H9 (cell line): ENCODE results near the gene SHBG. TPM values are rescaled to one million over a fixed set of nuclear protein-coding genes. Genes with fewer than 3 reads are reported as not detected.

Experiments
- DNase-seq: peaks from one replicate; pipeline ENCODE4 v3.0.0-alpha.2; 2017
- H2AFZ ChIP-seq: one replicate; pipeline ENCODE4 v1.6.1; 2013; ENCODE audit warnings: mild to moderate bottlenecking, low read length, control low read depth, moderate library complexity
- H2AK5ac ChIP-seq: 2 replicates; pipeline ENCODE4 v1.6.1; 2013; ENCODE audit warnings: low read length, control low read depth, mixed read lengths; ENCODE audit not compliant: insufficient read length
- H2BK120ac ChIP-seq: one replicate; pipeline ENCODE4 v1.6.1; 2013; ENCODE audit warnings: low read depth, mild to moderate bottlenecking, low read length, control low read depth, inconsistent platforms; ENCODE audit not compliant: poor library complexity, severe bottlenecking
- H2BK12ac ChIP-seq: 2 replicates; pipeline ENCODE4 v1.6.1; 2013; ENCODE audit warnings: low read length, control low read depth, mixed read lengths, low read depth; ENCODE audit not compliant: insufficient read length
- H2BK15ac ChIP-seq: 2 replicates; pipeline ENCODE4 v1.6.1; 2013; ENCODE audit warnings: low read depth, low read length, control low read depth
- H2BK20ac ChIP-seq: one replicate; pipeline ENCODE4 v1.6.1; 2013; ENCODE audit warnings: low read depth, mild to moderate bottlenecking, low read length, control low read depth, inconsistent platforms; ENCODE audit not compliant: poor library complexity, severe bottlenecking
- H2BK5ac ChIP-seq: 2 replicates; pipeline ENCODE4 v1.6.1; 2013; ENCODE audit warnings: low read length, control low read depth, mixed read lengths; ENCODE audit not compliant: insufficient read length
- H3K14ac ChIP-seq: 2 replicates; pipeline ENCODE4 v1.6.1; 2013; ENCODE audit warnings: low read length, control low read depth; ENCODE audit not compliant: insufficient read depth
- H3K18ac ChIP-seq: 2 replicates; pipeline ENCODE4 v1.6.1; 2013; ENCODE audit warnings: low read depth, mild to moderate bottlenecking, mixed read lengths, low read length, control low read depth; ENCODE audit not compliant: insufficient read length
- H3K23ac ChIP-seq: 2 replicates; pipeline ENCODE4 v1.6.1; 2013; ENCODE audit warnings: low read length, control low read depth, mixed read lengths, low read depth; ENCODE audit not compliant: insufficient read length
- H3K23me2 ChIP-seq: 2 replicates; pipeline ENCODE4 v1.6.1; 2013; ENCODE audit warnings: low read depth, mild to moderate bottlenecking, mixed read lengths, low read length, control low read depth; ENCODE audit not compliant: insufficient read length, poor library complexity, severe bottlenecking
- H3K27ac ChIP-seq: 2 replicates; pipeline ENCODE4 v1.5.1; 2013; ENCODE audit warnings: low read length, control low read depth, mixed read lengths, low read depth; ENCODE audit not compliant: insufficient read length
- H3K27me3 ChIP-seq: 2 replicates; pipeline ENCODE4 v1.6.1; 2013; ENCODE audit warnings: low read length, control low read depth, inconsistent platforms; ENCODE audit not compliant: insufficient read depth
- H3K4ac ChIP-seq: 2 replicates; pipeline ENCODE4 v1.6.1; 2013; ENCODE audit warnings: low read depth, mild to moderate bottlenecking, control low read depth, inconsistent platforms, low read length, moderate library complexity
- H3K4me1 ChIP-seq: 2 replicates; pipeline ENCODE4 v1.6.1; 2013; ENCODE audit warnings: low read length, control low read depth, inconsistent platforms; ENCODE audit not compliant: insufficient read depth
- H3K4me2 ChIP-seq: 2 replicates; pipeline ENCODE4 v1.6.1; 2013; ENCODE audit warnings: low read length, control low read depth, mixed read lengths; ENCODE audit not compliant: insufficient read length, insufficient read depth
- H3K56ac ChIP-seq: 2 replicates; pipeline ENCODE4 v1.6.1; 2013; ENCODE audit warnings: low read depth, mild to moderate bottlenecking, mixed read lengths, low read length, control low read depth; ENCODE audit not compliant: insufficient read length
- H3K79me1 ChIP-seq: 2 replicates; pipeline ENCODE4 v1.6.1; 2013; ENCODE audit warnings: low read depth, mild to moderate bottlenecking, moderate library complexity, low read length, control low read depth, inconsistent platforms; ENCODE audit not compliant: insufficient read depth, poor library complexity, severe bottlenecking
- H3K79me2 ChIP-seq: 2 replicates; pipeline ENCODE4 v1.6.1; 2013; ENCODE audit warnings: low read length, control low read depth, inconsistent platforms; ENCODE audit not compliant: insufficient read depth
- H3K9ac ChIP-seq: 2 replicates; pipeline ENCODE4 v1.6.1; 2013; ENCODE audit warnings: low read length, control low read depth, mixed read lengths; ENCODE audit not compliant: insufficient read length; ENCODE audit errors: extremely low read depth
- H3K9me3 ChIP-seq: one replicate; pipeline ENCODE4 v1.6.1; 2013; ENCODE audit warnings: low read depth, low read length, inconsistent platforms; ENCODE audit not compliant: control insufficient read depth
- H3T11ph ChIP-seq: one replicate; pipeline ENCODE4 v1.6.1; 2013; ENCODE audit warnings: mild to moderate bottlenecking, low read length, control low read depth, inconsistent platforms
- H4K20me1 ChIP-seq: one replicate; pipeline ENCODE4 v1.6.1; 2013; ENCODE audit not compliant: control insufficient read depth, insufficient read length, insufficient read depth
- H4K5ac ChIP-seq: 2 replicates; pipeline ENCODE4 v1.6.1; 2013; ENCODE audit warnings: low read depth, mild to moderate bottlenecking, mixed read lengths, low read length, control low read depth; ENCODE audit not compliant: insufficient read length
- H4K8ac ChIP-seq: replicated peaks from 2 replicates; pipeline ENCODE4 v1.6.1; 2013; ENCODE audit warnings: low read length, control low read depth, mixed read lengths, low read depth; ENCODE audit not compliant: insufficient read length
- H4K91ac ChIP-seq: 2 replicates; pipeline ENCODE4 v1.6.1; 2013; ENCODE audit warnings: low read depth, mild to moderate bottlenecking, moderate library complexity, mixed read lengths, low read length, control low read depth; ENCODE audit not compliant: insufficient read length
- H3K27ac Mint-ChIP-seq, 3 experiments: 2 replicates in 2 of 3; 3 replicates in 1 of 3; pipeline ENCODE4 v1.8.0; 2020 to 2021; ENCODE audit warnings: mixed read lengths in 3 of 3, mild to moderate bottlenecking in 1 of 3, moderate library complexity in 1 of 3
- H3K27me3 Mint-ChIP-seq: 2 replicates; pipeline ENCODE4 v1.8.0; 2021; ENCODE audit warnings: low read depth, mild to moderate bottlenecking, moderate library complexity, mixed read lengths
- H3K36me3 Mint-ChIP-seq, 3 experiments: 2 replicates in 2 of 3; 3 replicates in 1 of 3; pipeline ENCODE4 v1.8.0; 2020 to 2021; ENCODE audit warnings: low read depth in 3 of 3, mixed read lengths in 3 of 3; ENCODE audit not compliant: insufficient read depth in 1 of 3
- H3K4me1 Mint-ChIP-seq, 2 experiments: 2 replicates each; pipeline ENCODE4 v1.8.0; 2020; ENCODE audit warnings: mixed read lengths in 2 of 2
- H3K4me3 Mint-ChIP-seq, 2 experiments: 2 replicates in 1 of 2; 3 replicates in 1 of 2; pipeline ENCODE4 v1.8.0; 2020 to 2021; ENCODE audit warnings: mild to moderate bottlenecking in 2 of 2, mixed read lengths in 2 of 2, moderate library complexity in 1 of 2
- H3K9me3 Mint-ChIP-seq, 2 experiments: 2 replicates in 1 of 2; 3 replicates in 1 of 2; pipeline ENCODE4 v1.8.0; 2020; ENCODE audit warnings: mild to moderate bottlenecking in 2 of 2, mixed read lengths in 2 of 2, moderate library complexity in 1 of 2
- WGBS: extraction: QIAGEN DNeasy Blood & Tissue Kit; methylation state at CpG from one replicate; pipeline ENCODE4 v1.1.7; 2013; ENCODE audit warnings: missing lambda C conversion rate, low lambda C conversion rate, mixed read lengths; ENCODE audit not compliant: insufficient read length; ENCODE audit errors: extremely low coverage; 5-methylcytosine and 5-hydroxymethylcytosine counted together
- total RNA-seq: library from RNA; stranded (reverse); gene quantifications from 2 replicates; pipeline ENCODE4 v1.2.1, GENCODE V29; 2021
- TF ChIP-seq, protein P1 (sequence below): fragments of 200-600 bp; sonication (generic); conservative IDR thresholded peaks from 3 replicates; pipeline ENCODE4 v1.8.0; 2021; ENCODE audit warnings: antibody characterized with exemption, mild to moderate bottlenecking

The SHBG gene
- total RNA-seq, 1 experiment from 2014 or later, result 1.6 TPM

DNA sequence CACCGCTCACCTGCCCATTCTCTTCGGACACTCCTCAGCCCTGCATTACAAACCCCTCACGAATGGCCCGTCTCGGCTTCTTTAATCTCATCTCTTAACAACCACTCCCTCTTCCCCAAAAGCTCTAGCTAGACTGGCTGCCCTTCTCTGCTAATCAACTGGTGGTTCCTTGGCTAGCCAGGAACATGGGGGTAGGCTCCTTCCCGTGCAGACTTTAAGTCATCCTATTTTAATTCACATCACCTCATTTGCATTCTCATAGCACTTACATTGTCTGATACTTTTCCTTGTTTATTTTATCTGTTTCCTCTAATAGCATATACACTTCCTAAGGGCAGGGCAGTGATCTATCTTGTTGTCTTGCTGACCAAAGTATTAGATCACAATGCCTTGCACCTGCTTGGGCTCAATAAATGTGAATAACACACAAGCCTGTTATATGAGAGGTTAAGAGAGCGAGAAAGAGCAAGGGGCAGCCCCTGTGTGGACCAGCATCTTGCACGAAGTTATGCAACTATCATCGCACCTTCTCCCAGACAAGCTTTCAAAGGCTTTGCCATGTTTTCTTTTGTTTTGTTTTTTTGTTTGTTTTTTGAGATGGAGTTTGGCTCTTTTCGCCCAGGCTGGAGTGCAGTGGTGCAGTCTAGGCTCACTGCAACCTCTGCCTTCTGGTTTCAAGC, 47.6 kb downstream of the SHBG start:
- peaks cover 2% of the 10 kb centered on the region; the same call in 1 of the 2 replicates for H3K79me2 ChIP-seq
- no peak overlapping the region for H3K23ac ChIP-seq
- peak overlapping the region; percentile 17 for H3K4me2 ChIP-seq
- no CpG with 5 or more reads among the region's 10 CpGs for WGBS
- H2BK5ac ChIP-seq, result no peak overlapping the region
- no peak overlapping the region for H3K18ac ChIP-seq
- no peak overlapping the region for H2BK120ac ChIP-seq
- Mint-ChIP-seq H3K27me3 (no peaks in the 10 kb centered on the region), H3K36me3 (peaks cover 35 to 40% (median 37%) of the 10 kb centered on the region in 3 experiments), H3K27ac (peak overlapping the region; percentile 59 to 96 (median 91); a peak in 6 of 7 replicates), H3K4me3 (peak overlapping the region; percentile 50 to 67), H3K4me1 (peaks cover 21 to 45% of the 10 kb centered on the region in 2 experiments), H3K9me3 (peaks cover 10% of the 10 kb centered on the region in 2 experiments)
- H4K5ac ChIP-seq, result no peak overlapping the region
- H3K23me2 ChIP-seq, result no peaks in the 10 kb centered on the region
- H3T11ph ChIP-seq, result no peak overlapping the region
- no peak overlapping the region for H2AFZ ChIP-seq
- H2BK20ac ChIP-seq, result no peak overlapping the region
- H3K27ac ChIP-seq, result no peak overlapping the region
- H3K14ac ChIP-seq, result no peak overlapping the region
- H3K9ac ChIP-seq, result no peak overlapping the region
- H3K9me3 ChIP-seq, result peaks cover 10% of the 10 kb centered on the region
- H2AK5ac ChIP-seq, result no peak overlapping the region
- no peak overlapping the region for H2BK12ac ChIP-seq
- no peak overlapping the region for H3K56ac ChIP-seq
- no peaks in the 10 kb centered on the region for H4K20me1 ChIP-seq
- no peaks in the 10 kb centered on the region for H3K79me1 ChIP-seq
- no peak overlapping the region for H2BK15ac ChIP-seq
- DNase-seq, result peak; percentile 81
- H3K27me3 ChIP-seq, result no peaks in the 10 kb centered on the region
- no peak overlapping the region for H3K4ac ChIP-seq
- TF ChIP-seq, protein P1, sequence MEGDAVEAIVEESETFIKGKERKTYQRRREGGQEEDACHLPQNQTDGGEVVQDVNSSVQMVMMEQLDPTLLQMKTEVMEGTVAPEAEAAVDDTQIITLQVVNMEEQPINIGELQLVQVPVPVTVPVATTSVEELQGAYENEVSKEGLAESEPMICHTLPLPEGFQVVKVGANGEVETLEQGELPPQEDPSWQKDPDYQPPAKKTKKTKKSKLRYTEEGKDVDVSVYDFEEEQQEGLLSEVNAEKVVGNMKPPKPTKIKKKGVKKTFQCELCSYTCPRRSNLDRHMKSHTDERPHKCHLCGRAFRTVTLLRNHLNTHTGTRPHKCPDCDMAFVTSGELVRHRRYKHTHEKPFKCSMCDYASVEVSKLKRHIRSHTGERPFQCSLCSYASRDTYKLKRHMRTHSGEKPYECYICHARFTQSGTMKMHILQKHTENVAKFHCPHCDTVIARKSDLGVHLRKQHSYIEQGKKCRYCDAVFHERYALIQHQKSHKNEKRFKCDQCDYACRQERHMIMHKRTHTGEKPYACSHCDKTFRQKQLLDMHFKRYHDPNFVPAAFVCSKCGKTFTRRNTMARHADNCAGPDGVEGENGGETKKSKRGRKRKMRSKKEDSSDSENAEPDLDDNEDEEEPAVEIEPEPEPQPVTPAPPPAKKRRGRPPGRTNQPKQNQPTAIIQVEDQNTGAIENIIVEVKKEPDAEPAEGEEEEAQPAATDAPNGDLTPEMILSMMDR, result no peak
- H3K4me1 ChIP-seq, result peaks cover 7% of the 10 kb centered on the region; the same call in 1 of the 2 replicates
- no peak overlapping the region for H4K91ac ChIP-seq
- H4K8ac ChIP-seq, result no peak overlapping the region

Other genes starting within 250 kb of the SHBG start
- gene TNK1, start 249.0 kb upstream of the SHBG start, total RNA-seq, result 10.1 and 11.2 TPM in 2 replicates
- gene PLSCR3, start 235.6 kb upstream of the SHBG start, total RNA-seq, result 31.5 and 32.1 TPM in 2 replicates
- 151 and 153 TPM in 2 replicates for gene TMEM256, start 226.0 kb upstream of the SHBG start, total RNA-seq
- 70.2 and 70.5 TPM in 2 replicates for gene NLGN2, start 222.3 kb upstream of the SHBG start, total RNA-seq
- gene SPEM1, start 209.8 kb upstream of the SHBG start, total RNA-seq, result 0.33 and 0.46 TPM in 2 replicates
- not detected in 2 replicates for gene SPEM2, start 204.5 kb upstream of the SHBG start, total RNA-seq
- not detected in 2 replicates for gene SPEM3, start 201.3 kb upstream of the SHBG start, total RNA-seq
- 8.3 and 8.6 TPM in 2 replicates for gene TMEM102, start 194.7 kb upstream of the SHBG start, total RNA-seq
- gene FGF11, start 190.6 kb upstream of the SHBG start, total RNA-seq, result 14.1 and 15.2 TPM in 2 replicates
- gene CHRNB1, start 185.1 kb upstream of the SHBG start, total RNA-seq, result 12.7 and 13.2 TPM in 2 replicates
- gene ZBTB4, start 150.5 kb upstream of the SHBG start, total RNA-seq, result 14.4 and 14.9 TPM in 2 replicates
- gene SLC35G6, start 148.7 kb upstream of the SHBG start, total RNA-seq, result not detected in 2 replicates
- 153 and 154 TPM in 2 replicates for gene POLR2A, start 145.8 kb upstream of the SHBG start, total RNA-seq
- gene TNFSF12, start 81.1 kb upstream of the SHBG start, total RNA-seq, result 5.8 and 7.1 TPM in 2 replicates
- 0.94 and 1.4 TPM in 2 replicates for gene TNFSF13, start 71.4 kb upstream of the SHBG start, total RNA-seq
- gene SENP3, start 68.2 kb upstream of the SHBG start, total RNA-seq, result 80.6 and 83.1 TPM in 2 replicates
- gene CD68, start 50.5 kb upstream of the SHBG start, total RNA-seq, result 0.37 and 0.42 TPM in 2 replicates
- 73.1 and 76.1 TPM in 2 replicates for gene MPDU1, start 46.3 kb upstream of the SHBG start, total RNA-seq
- 7.7 TPM in 2 replicates for gene SOX15, start 40.0 kb upstream of the SHBG start, total RNA-seq
- 36.1 and 36.4 TPM in 2 replicates for gene FXR2, start 15.2 kb upstream of the SHBG start, total RNA-seq
- gene SAT2, start 2.3 kb upstream of the SHBG start, total RNA-seq, result 72.1 and 77.6 TPM in 2 replicates
- gene ATP1B2, start 20.8 kb downstream of the SHBG start, total RNA-seq, result 15.4 and 16.2 TPM in 2 replicates
- 163 and 164 TPM in 2 replicates for gene TP53, start 57.4 kb downstream of the SHBG start, total RNA-seq
- 27.0 and 29.8 TPM in 2 replicates for gene WRAP53, start 58.3 kb downstream of the SHBG start, total RNA-seq
- 11.3 and 11.4 TPM in 2 replicates for gene EFNB3, start 75.1 kb downstream of the SHBG start, total RNA-seq
- 0.15 and 0.22 TPM in 2 replicates for gene DNAH2, start 87.6 kb downstream of the SHBG start, total RNA-seq
- gene KDM6B, start 204.1 kb downstream of the SHBG start, total RNA-seq, result 26.7 and 28.9 TPM in 2 replicates
- gene TMEM88, start 224.9 kb downstream of the SHBG start, total RNA-seq, result 8.9 and 11.3 TPM in 2 replicates
- gene NAA38, start 227.4 kb downstream of the SHBG start, total RNA-seq, result 40.0 and 50.2 TPM in 2 replicates
- gene CYB5D1, start 227.9 kb downstream of the SHBG start, total RNA-seq, result 17.1 and 18.0 TPM in 2 replicates